Endothelial cell (in vitro differentiated cells): ENCODE measurements around the gene GPR22. TPM values are rescaled to one million over a fixed set of nuclear protein-coding genes. Genes with fewer than 3 reads are reported as not detected.

Experiments used
- DNase-seq: peaks from one replicate; pipeline ENCODE4 v3.0.0; 2021; ENCODE audit warnings: low spot score
- H3K27ac Mint-ChIP-seq: one replicate; pipeline ENCODE4 v1.8.0; 2021; ENCODE audit warnings: mixed read lengths, inconsistent platforms; ENCODE audit not compliant: unreplicated experiment
- H3K27me3 Mint-ChIP-seq: one replicate; pipeline ENCODE4 v1.8.0; 2021; ENCODE audit warnings: mild to moderate bottlenecking, moderate library complexity, mixed read lengths, inconsistent platforms; ENCODE audit not compliant: unreplicated experiment
- H3K36me3 Mint-ChIP-seq: one replicate; pipeline ENCODE4 v1.8.0; 2021; ENCODE audit warnings: mild to moderate bottlenecking, low read depth, mixed read lengths, inconsistent platforms; ENCODE audit not compliant: unreplicated experiment
- H3K4me1 Mint-ChIP-seq: one replicate; pipeline ENCODE4 v1.8.0; 2021; ENCODE audit warnings: mild to moderate bottlenecking, mixed read lengths, inconsistent platforms; ENCODE audit not compliant: unreplicated experiment
- H3K4me3 Mint-ChIP-seq: one replicate; pipeline ENCODE4 v1.8.0; 2021; ENCODE audit warnings: mild to moderate bottlenecking, mixed read lengths, inconsistent platforms; ENCODE audit not compliant: unreplicated experiment
- H3K9me3 Mint-ChIP-seq: one replicate; pipeline ENCODE4 v1.8.0; 2021; ENCODE audit warnings: mixed read lengths, inconsistent platforms; ENCODE audit not compliant: unreplicated experiment
- CTCF ChIP-seq: fragments of 200-600 bp; sonication (generic); IDR thresholded peaks from one replicate; pipeline ENCODE4 v1.5.0; 2021; ENCODE audit warnings: antibody characterized with exemption; ENCODE audit not compliant: unreplicated experiment
- total RNA-seq: library from RNA; stranded (reverse); fragmentation: NEBNext Ultra II Directional; extraction: Animal tissue kit (Norgen Biotek cat#: 25700); gene quantifications from one replicate; pipeline ENCODE4 v1.2.1, GENCODE V29; 2021; ENCODE audit not compliant: unreplicated experiment

Gene GPR22
- total RNA-seq, 1 donor from 2014 or later, result not detected

GRCh38 chr7:107474104-107474521, 4.3 kb downstream of the GPR22 start:
- no peaks in the 10 kb centered on the region for H3K9me3 Mint-ChIP-seq
- no peak for DNase-seq
- no peak overlapping the region for H3K27ac Mint-ChIP-seq
- H3K27me3 Mint-ChIP-seq, result no peaks in the 10 kb centered on the region
- H3K4me3 Mint-ChIP-seq, result no peak overlapping the region
- no peak for TF ChIP-seq CTCF
- no peaks in the 10 kb centered on the region for H3K36me3 Mint-ChIP-seq
- no peaks in the 10 kb centered on the region for H3K4me1 Mint-ChIP-seq

- Mint-ChIP-seq H3K27me3 (no peaks in the 10 kb centered on the region), H3K9me3 (no peaks in the 10 kb centered on the region), H3K27ac (no peak overlapping the region), H3K4me3 (no peak overlapping the region), H3K4me1 (no peaks in the 10 kb centered on the region), H3K36me3 (no peaks in the 10 kb centered on the region)
- no peak for TF ChIP-seq CTCF
- no peak for DNase-seq
Observed at GRCh38 chr7:107479303-107479702, 9.4 kb downstream of the GPR22 start.

- no peaks in the 10 kb centered on the region for H3K4me1 Mint-ChIP-seq
- no peaks in the 10 kb centered on the region for H3K27me3 Mint-ChIP-seq
- no peaks in the 10 kb centered on the region for H3K9me3 Mint-ChIP-seq
- no peak for TF ChIP-seq CTCF
- H3K4me3 Mint-ChIP-seq, result no peak overlapping the region
- DNase-seq, result no peak
- no peak overlapping the region for H3K27ac Mint-ChIP-seq
- H3K36me3 Mint-ChIP-seq, result no peaks in the 10 kb centered on the region
Observed at GRCh38 chr7:107480932-107481331, 11.1 kb downstream of the GPR22 start.

- no peaks in the 10 kb centered on the region for H3K36me3 Mint-ChIP-seq
- H3K27ac Mint-ChIP-seq, result no peak overlapping the region
- no peaks in the 10 kb centered on the region for H3K4me1 Mint-ChIP-seq
- no peaks in the 10 kb centered on the region for H3K9me3 Mint-ChIP-seq
- TF ChIP-seq CTCF, result no peak
- H3K27me3 Mint-ChIP-seq, result no peaks in the 10 kb centered on the region
- no peak overlapping the region for H3K4me3 Mint-ChIP-seq
- DNase-seq, result no peak
Observed at GRCh38 chr7:107482571-107482970, 12.7 kb downstream of the GPR22 start.

GRCh38 chr7:107486041-107486440, 16.2 kb downstream of the GPR22 start:
- Mint-ChIP-seq H3K27me3 (no peaks in the 10 kb centered on the region), H3K4me3 (no peak overlapping the region), H3K36me3 (no peaks in the 10 kb centered on the region), H3K9me3 (no peaks in the 10 kb centered on the region), H3K27ac (no peak overlapping the region), H3K4me1 (no peaks in the 10 kb centered on the region)
- DNase-seq, result no peak
- TF ChIP-seq CTCF, result no peak
